H4 (cell line): ENCODE data around the gene OSCP1. TPM values are rescaled to one million over a fixed set of nuclear protein-coding genes. Genes with fewer than 3 reads are reported as not detected.

ENCODE experiments used
- DNase-seq: peaks from one replicate; pipeline ENCODE4 v3.0.0-alpha.2; 2015; ENCODE audit warnings: low spot score
- total RNA-seq: library from RNA; depleted of rRNA; stranded (reverse); fragments of >200 nt; shearing (Covaris generic); gene quantifications from 2 replicates; pipeline ENCODE4 v1.2.3, GENCODE V29; 2014

The OSCP1 gene
- total RNA-seq, 1 experiment from 2014 or later: 8.4 TPM

DNA sequence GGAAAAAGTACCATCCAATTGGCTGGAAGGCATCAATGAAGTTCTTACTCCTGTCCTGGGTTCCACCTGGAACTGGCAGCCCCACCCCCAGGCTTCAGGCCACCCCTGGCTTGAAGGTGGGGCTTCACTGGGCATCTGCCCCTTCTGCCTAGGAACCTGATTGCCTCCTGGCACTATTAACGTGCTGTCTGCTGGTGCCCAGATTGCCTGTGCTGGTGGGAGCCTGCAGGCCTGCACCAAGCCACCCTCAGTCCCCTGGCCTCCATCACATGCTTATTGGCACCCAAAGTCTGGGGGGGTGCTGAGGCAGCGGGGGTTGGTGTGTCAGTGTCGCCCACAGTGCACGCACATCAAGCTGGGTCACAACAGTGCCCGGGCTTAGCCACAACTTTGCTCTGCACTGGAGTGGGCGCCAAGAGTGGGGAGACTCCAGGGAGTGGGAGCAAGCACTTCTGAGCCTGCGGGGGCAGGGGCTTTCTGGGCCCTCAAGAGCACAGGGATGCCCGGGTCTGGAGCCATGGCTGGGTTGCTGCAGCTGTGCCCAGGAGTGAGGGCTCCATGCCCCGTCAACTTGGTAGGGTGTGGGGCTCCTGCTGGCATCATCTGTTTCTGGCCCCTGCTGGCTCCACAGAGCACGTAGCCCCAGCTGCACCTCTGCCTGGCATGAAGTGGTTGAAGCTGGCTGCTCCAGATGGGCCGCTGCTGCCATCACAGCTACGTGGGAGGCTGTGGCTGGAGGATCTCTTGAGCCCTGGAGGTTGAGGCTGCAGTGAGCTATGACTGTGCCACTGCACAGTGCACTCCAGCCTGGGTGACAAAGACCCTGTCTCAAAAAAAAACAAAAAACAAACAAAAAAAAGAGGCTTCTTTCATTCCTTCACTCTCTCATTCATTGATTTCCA, 48.4 kb downstream of the OSCP1 start:
- no peak for DNase-seq

DNA sequence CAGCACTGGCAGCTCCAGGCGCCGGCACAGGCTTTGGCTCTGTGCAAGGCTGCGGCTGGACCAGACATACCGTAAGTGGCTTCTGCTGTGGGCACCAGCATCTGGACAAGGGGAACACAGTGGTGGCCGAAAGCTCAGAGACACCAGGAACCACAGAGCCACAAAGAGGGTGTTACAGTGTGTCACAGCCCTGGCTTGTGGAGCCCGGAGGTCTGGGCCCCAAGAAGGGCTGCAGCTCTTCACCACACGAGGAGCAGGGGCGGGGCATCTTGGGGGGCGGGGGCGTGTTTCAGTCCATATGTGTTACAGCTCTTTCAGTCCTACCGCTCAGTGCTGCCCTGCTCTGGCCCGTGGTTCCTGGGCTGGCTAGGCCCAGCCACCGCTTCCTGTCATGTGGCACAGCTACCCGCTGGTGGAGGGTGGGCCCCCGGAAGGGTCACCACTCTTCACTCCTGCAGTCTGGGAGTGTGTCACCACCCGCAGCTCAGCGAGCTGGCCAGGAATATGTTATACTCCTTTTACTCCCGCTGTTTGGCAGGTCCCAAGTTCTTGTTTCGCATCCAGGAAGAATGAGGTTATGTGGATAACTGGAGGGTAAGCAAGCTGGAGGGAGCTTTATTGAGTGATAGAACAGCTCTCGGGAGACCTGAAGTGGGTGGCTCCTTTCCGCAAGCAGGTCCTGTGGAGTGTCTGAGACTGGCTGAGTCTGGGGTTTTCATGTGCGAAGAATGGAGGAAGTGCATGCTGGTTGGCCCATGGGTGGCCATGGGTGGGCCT, 49.2 kb downstream of the OSCP1 start:
- peak; percentile 86 for DNase-seq

DNA sequence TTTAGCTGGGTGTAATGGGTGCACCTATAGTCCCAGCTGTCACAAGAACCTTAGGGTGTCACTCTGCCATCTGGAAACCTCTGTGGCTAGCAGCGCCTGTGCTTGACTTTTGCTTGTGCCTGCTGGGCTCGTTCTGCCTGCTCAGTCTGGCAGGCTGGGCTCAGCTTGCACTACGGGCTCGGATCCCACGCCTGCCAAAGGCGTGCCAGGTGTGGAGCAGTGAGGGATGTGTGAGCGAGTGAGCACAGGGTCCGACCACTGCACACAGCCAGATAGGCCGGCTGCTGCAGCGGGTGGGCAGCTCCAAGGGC, 49.8 kb downstream of the OSCP1 start:
- no peak for DNase-seq

DNA sequence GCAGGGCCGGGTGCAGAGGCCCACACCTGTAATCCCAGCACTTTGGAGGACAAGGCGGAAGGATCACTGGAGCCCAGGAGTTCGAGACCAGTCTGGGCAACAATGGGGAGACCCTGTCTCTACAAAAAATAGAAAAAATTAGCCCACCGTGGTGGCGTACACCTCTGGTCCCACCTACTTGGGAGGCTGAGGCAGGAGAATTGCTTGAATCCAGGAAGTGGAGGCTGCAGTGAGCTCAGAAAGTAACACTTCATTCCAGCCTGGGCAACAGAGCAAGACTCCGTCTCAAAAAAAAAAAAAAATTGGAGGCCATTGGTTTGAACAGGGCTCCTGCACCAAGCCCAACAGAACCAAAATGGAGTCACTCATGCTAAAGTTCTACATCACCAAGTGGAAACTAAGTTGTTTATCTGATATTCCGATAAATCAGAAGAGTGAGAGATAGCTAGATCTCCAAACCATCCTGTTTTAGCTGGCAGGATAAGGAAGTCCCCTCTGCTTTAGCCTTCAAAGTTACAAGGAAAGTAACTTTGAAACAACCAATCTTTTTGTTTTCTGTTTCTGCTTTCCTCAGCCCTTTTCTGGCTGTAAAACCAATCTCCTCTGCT, 51.8 kb downstream of the OSCP1 start:
- DNase-seq: no peak

DNA sequence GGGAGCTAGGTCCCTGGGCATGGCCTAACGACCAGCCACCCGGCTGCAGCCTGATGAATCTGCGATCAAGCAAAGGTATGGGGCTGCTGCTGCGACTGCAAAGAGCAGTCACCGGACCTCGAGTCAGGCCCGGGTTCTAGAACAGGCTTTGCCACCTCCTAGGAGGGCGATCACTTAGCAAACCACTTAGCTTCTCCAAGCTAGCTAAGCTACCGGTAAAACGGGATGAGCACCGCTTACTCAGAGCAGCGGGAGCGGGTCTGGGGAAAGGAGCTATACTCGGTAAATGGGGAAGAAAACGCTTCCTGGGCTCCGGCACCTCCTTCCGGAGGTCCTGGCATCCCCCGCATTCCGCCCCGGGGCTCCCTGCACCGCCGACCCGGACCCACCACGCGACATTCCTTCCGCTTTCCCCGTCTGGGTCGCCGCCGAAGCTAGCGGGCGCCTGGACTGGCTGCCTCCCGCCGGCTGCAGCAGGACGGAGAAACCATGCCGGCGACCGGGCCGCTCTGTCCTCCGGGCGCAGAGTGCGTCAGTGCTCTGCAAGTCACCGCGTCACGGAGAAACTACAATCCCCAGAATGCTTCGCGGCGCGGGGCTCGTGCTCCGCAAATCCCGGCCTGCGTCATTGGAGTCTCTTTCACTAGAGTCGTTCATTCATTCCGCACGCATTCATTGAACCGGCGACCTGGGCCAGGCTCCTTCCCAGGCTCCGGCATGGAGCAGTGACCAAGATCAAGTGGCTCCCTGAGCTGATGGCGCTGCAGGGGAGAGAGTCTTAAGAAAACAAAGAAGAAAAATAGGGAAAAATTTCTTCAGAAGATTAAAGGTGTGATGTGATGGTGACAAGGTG, 52.6 kb downstream of the OSCP1 start, which contains the start of gene LSM10:
Gene LSM10, minus strand, starts transcription at position 531 of the 853 bp plus-strand sequence. CDS start 3,779 bp downstream, outside the sequence.
- DNase-seq: peak; percentile 91

DNA sequence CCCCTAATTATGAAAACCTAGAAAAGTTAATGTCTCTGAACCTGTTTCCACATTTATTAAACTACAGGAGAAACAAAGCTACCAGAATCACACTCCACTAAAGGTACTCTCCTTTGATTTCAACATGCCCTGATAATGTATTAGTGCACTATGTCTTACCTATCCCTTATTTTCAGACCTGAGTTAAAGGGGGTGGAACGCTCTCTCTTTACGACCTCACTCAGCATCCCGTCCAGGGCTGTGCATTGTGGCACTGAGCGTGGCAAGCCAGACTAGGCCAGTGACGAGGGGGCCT, 53.2 kb downstream of the OSCP1 start:
- DNase-seq: no peak

DNA sequence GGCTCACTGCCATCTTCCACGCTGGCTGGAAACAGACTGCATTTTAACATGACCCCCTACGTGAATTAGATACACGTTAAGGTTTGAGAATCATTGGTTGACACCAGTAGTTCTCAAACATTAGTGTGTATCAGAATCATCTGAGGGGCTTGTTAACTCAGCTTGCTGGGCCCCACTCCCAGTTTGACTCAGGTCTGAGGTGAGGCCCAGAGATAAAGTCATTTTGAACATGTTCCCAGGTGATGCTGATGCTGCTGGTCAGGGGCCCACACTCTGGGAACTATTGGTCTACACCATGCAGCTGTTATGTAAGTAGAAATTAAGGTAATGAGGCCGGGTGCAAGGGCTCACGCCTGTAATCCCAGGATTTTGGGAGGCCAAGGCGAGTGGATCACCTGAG, 53.9 kb downstream of the OSCP1 start:
- DNase-seq: no peak

DNA sequence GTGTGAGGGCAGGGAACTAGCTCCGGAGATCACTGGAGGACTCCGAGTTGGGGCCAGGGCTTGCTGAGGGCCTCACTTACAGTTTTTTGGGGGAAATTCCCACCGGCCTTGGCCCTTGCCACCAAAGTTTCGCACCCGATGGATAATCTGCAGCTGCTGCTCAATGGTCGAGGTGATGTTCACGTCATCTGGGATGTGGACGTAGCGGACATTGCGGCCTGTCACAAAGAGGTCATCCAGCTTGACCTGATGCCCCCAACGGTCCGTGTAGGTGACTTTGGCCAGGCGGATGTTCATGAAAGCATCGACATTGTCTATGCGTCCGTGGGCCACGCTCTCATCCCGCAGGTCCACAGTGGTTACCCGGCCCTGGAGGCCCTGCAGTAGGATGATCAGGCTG, 56.6 kb downstream of the OSCP1 start:
- no peak for DNase-seq

DNA sequence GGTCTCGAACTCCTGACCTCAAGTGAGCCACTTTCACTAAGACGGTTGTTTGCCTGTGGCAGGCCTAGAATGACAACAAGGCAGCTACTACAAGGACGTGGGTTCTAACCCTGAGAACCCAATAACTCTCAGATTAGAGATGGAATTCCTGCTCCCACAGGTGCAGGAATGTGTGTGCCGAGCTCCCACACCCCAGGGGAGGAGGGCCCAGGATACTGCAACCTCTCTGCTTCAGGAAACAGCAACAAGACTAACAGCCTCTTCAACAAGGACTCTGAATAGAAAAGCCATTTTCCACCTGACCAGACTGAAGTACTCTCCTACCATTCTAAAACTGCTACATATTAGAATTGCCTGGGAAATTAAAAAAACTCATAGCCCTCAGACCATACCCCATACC, 57.4 kb downstream of the OSCP1 start:
- no peak for DNase-seq

DNA sequence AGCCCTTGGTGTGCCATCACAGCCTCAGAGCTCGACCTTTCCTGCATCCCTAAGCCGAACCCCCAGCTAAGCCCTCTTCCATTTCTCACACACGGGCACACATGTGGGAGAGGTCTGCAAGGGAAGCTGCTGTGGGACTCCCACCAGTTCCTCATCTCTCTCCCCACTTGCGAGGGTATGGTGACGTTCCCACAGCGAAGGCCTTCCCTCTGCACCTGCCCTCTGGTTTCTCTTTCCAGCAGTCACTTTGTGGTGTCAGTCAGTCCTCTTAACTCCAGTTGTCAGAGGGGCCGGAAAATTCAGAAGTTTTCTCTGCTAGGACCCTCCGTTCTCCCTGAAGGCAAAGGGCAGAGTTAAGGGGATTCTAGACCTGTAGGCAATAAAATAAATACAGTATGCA, 59.0 kb downstream of the OSCP1 start:
- no peak for DNase-seq

DNA sequence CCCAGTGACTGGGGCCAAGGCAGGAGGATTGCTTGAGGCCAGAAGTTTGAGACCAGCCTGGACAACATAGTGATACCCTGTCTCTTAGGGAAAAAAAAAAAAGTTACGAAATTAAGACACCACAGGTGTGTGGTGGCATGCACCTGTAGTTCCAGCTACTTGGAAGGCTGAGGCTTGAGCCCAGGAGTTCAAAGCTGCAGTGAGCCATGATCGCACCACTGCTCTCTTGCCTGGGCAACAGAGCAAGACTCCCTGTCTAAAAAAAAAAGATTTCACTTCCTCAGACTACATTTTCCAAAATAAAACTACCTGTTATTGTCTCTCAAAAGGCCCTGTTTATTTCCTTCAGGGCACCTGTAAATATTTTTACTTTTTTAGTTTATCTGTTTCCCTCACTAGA, 59.8 kb downstream of the OSCP1 start:
- no peak for DNase-seq

DNA sequence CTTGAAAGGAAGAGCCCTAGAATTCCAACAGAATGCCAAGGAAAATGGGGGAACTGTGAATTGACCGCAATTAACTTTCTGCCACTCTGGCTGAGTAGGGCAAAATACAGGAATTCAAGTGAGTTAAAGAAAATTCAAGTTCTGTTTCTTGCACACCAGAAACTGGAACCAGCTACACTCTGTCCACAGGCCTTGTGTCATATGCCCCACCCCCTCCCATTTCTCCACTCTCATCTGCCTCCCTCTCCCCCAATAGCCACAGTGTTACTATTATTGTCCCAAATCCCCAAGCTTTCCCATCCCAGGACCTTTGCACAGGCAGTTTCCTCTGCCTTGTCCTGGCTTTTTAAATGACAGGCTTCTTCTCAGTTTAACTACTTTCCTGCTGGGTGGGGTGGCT, 60.3 kb downstream of the OSCP1 start:
- DNase-seq: no peak

DNA sequence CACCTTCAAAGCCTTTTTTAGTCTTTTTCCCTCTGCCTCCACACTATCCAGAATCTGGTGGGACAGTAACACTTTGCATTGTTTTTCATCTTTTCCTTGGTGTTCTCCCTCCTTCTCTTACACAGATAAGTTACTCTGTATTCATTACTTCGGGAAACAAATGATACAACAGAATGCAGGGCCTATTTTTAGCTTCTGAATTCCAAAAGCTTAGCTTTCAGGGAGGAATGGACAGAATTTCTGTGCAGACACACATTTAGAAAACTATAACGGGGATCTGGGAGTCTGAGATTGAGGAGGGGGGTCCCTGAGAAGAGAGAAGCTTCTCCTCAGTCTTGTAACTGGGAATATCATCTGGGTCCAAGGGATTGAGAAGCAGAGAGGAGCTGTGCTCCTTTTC, 61.0 kb downstream of the OSCP1 start:
- no peak for DNase-seq

DNA sequence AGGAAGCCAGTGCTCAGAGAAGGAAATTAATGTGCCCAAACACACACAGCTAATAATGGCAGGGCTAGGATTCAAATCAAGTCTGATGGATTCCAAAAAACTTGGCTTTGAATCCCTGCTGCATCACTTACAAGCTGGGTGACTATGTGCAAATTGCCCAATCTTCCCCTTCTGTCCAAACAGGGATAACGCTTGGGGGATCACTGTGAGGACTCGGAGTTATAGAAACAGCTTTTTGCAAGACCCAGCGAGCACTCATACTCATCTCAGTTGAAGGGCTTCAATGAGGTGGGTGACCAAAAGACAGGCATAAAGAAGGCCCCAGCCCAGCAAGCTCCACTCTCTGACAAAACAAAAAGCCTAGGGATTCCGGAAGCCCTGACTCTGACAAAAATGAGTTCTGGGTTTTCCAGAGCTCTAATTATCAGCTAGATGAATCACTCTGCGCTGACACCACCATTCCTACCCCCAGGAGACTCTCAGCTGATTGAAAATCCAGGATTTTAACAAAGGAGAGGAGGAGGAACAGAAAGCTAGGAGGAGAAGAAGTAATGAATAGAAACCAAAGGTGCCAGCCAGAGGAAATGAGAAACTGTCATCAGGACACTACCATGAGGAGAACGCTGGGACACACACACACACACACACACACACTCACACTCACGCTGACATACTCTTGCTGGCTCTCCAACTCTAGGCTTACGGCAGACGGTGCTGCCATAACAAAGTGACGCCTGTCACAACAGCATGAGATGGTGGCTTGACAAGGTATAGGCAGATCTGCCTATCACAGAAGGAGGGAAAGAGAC, 62.9 kb downstream of the OSCP1 start:
- peak; percentile 36 for DNase-seq

DNA sequence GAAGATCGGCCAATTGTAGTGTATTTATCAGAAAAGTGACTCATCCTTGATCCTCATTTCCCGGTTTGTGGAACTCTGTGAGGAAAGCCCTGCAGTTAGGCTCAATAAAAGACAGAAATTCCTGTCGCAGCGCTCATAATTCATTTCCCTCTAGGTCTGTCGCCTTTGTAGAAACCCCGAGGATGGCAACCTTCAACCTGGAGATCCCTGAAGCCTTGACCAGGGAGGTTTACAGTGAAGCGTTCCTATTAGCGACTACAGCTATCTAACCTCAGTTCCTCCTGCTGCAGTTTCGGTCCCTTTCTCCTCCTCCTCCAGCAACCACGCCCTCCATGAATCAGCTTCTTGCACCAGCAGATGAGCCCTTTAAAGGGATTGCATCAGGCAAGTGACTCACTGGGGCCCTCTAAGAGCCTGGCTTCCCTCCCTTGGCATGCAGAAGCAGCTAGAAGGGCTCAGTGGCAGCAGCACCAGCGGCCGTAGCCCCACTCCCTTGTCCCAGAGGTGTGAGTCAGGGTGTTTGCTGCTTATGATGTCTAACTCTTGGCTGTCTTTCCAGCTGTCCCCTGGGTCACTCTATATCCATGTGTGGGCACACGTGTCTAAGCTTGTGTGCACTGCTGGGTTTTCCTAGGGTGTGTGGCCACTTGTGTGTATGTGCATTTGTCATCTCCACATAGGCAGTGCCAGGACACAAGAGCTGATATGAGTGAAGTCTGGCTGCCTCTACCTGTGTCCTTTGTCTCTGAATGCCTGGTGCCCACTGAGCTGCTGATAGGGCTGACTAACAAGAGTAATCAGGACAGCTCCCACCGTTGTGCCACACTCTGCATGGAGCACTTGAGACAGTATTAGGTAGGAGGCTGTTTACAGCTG, 63.7 kb downstream of the OSCP1 start:
- DNase-seq: peak; percentile 100

DNA sequence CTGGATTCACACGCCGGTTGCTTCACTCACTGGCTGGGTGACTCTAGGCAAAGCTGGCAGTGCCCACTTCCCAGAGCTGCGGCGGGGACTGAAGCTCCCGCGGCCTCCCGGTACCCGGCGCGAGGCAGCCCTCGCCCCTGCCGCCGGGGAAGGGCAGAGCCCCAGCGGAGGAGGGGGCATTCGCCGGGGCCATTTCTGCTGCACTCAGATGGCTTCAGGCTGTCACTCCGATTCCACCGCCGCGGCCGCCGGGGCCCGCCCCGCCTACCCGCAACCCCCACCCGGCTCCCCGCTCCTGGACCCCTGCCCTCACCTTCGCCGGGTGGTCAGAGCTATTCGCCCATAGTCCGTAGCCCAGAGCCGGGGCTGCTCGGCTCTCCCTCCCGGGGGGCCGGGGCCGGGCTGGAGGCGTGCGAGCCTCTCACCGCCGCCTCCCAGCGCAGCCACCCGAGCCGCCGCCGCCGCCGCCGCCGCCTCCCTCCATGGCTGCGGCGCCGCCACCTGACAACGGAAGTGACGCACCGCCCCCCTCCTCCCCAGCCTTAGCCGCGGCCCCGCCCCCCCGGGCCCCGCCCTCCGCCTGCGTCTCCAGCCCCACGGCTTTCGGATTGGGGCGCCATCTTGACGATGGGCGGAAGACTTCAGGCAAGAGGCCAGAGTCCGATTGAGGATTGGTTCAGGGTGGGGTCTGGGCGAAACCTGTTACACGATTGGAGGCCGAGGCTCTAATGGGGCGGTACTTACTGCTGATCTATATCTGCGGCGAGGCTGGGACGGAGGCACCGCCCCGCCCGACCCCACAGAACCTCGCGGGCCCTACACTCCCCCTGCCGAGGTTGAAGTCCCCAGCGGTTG, 64.6 kb downstream of the OSCP1 start, which contains the start of gene STK40:
Gene STK40, minus strand, starts transcription at position 515 of the 855 bp plus-strand sequence. CDS start 24,592 bp downstream, outside the sequence.
- DNase-seq: peak; percentile 99

DNA sequence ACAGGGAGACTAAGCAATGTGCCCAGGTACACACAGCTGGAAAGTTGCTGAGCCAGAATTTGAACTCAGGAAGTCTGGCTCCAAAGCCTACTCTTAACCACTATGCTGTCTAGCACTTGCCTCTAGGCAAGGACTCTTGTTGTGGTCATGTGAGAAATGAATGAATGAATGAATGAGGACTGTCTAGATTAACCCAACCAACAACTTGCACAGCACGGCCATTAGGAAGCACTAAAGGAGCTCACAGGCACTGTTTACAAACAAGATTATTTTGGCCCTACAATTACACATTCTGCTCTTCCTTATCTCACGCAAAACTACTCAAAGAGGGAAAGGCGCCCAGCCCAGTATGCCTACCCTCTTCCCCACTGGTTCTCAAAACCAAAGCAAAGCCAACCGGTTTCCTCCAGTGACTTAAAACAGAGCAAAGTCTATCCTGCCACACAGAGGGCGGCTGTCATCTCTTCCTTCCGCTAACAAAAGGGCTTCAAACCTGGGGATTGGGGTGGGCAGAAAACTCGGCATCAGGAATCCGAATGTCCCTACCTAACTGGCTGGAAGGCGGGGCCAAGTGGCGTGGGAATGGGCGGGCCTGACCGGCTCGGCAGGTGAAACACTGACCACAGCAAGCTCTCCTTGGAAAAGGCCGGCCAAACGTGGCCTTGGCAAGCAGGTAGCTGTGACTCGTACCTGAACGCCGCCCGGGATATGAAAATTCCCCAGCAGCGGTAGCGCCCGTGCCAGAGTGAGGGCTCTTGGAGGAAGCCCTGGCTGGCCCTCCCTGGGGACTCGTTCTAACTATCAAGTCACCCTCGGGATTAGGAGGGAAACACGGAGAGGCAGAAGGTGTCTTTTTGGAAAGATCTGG, 65.5 kb downstream of the OSCP1 start:
- no peak for DNase-seq

DNA sequence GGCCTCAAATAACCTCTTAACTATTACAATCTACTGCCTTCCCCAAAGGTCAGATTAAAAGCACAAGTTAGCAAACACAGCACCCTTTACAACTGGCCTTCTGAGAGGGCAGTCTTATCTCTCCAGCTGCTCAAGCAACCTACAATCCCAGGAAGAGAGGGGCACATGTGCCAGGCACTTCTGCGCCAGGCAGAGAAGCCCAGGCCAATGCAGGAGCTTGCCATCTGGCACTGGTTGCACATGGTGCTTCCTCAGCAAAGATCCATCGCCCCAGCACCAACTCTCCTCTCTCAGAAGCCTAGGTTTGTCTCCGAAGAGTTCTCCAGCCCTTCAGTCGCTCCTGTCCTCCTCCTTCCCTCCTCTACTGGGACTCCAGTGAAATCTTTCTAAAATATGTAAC, 67.0 kb downstream of the OSCP1 start:
- DNase-seq: no peak
